ENCODE data around the gene CLOCK.
A peak's percentile ranks its signal among the peaks of the same experiment; 100 is the strongest.

CLOCK gene

GRCh38 chr4:55411621-55412020, 135.1 kb downstream of the CLOCK start:
- no peak for DNase-seq (ENCODE audit: low spot score)

DNA sequence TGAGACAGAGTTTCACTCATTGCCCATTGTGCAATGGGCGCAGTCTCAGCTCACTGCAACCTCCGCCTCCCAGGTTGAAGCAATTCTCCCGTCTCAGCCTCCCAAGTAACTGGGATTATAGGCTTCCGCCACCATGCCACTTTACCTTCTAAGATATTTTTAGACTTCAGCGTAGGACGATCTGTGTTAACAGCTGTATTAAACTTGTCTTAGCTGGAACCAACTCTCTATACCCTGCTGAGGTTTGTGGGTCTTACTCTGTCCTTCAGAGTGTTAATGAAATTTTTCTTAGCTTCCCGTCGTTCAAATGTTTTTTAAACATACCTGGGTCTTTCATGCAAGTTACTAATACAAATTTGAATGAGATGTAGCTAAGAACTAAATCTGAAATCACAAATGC, 136.3 kb downstream of the CLOCK start:
- no peak for DNase-seq (ENCODE audit: low spot score)

- DNase-seq (ENCODE audit: low spot score), result peak; percentile 69
These were observed 137.1 kb downstream of the CLOCK start for GRCh38 chr4:55409468-55410171.

GRCh38 chr4:55407764-55408163, 138.9 kb downstream of the CLOCK start:
- no peak for DNase-seq (ENCODE audit: low spot score)

DNA sequence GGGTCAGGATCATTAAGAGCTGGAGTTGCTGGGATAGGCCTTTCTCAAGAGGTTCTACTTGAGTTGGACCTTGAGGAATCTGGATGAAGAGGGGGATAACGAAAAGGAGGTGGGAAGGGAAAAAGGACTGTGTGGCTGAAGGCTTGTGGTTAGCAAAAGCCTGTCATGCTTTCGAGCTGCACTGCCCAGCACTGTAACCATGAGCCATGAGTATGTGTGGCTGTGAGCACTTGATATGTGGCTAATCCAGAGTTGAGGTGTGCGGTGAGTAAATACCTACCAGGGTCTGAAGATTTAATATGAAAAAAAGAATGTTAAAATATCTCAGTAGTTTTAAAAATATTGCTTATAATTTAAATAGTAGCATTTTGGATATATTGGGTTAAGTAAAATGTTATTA, 139.6 kb downstream of the CLOCK start:
- no peak for DNase-seq (ENCODE audit: low spot score)

DNA sequence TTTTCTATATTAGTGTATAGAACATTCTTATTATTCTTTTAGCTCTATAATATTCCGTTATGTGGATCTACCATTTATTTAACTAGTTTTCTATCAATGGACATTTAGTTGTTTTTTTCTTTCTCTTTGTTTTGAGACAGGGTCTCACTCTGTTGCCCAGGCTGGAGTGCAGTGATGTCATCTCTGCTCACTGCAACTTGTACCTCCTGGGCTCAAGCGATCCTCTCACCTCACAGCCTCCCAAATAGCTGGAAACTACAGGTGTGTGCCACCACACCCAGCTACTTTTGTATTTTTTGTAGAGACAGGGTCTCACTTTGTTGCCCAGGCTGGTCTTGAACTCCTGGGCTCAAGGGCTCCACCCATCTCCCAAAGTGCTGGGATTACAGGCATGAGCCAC, 140.2 kb downstream of the CLOCK start:
- no peak for DNase-seq (ENCODE audit: low spot score)

- DNase-seq (ENCODE audit: low spot score), result no peak
These were observed 141.6 kb downstream of the CLOCK start for GRCh38 chr4:55405073-55405472.

DNA sequence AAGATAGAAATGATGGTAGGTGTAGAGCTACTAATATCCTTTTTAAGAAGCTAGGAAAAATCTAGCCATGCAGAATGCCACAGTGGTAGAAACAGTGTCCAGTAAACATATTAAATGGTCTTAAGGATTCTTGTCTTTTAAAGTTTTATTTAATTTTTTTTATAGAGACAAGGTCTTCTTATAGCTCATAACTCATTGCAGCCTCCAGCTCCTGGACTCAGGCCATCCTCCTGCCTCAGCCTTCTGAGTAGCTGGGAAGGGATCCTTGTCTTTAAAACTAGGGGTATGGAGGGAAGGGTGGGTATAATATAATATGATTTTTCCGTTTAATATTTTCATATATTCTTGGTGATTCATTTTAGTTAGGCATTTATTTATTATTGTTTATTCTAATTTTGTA, 147.1 kb downstream of the CLOCK start:
- DNase-seq (ENCODE audit: low spot score), result peak; percentile 58

- peak; percentile 67 for DNase-seq (ENCODE audit: low spot score)
These were observed 147.7 kb downstream of the CLOCK start for GRCh38 chr4:55398966-55399365.

GRCh38 chr4:55398461-55398860, 148.2 kb downstream of the CLOCK start:
- peak; percentile 59 for DNase-seq (ENCODE audit: low spot score)

GRCh38 chr4:55397520-55398321, 149.0 kb downstream of the CLOCK start:
- DNase-seq (ENCODE audit: low spot score), result peak; percentile 76

DNA sequence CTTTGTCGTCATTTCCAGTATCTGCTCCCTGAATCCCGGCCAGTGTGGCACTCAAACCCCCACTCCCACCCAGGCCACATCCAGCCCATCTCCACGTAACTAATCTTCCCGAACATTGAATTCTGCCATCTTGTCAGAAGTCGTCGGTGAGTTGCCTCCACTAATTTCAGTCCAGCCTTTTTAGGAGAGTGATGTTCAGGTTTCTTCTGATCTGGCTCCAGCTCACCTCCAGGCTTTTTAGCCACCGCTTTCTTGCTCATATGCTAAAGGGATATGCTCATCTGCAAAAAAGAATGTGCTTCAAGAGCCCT, 149.6 kb downstream of the CLOCK start:
- no peak for DNase-seq (ENCODE audit: low spot score)

DNA sequence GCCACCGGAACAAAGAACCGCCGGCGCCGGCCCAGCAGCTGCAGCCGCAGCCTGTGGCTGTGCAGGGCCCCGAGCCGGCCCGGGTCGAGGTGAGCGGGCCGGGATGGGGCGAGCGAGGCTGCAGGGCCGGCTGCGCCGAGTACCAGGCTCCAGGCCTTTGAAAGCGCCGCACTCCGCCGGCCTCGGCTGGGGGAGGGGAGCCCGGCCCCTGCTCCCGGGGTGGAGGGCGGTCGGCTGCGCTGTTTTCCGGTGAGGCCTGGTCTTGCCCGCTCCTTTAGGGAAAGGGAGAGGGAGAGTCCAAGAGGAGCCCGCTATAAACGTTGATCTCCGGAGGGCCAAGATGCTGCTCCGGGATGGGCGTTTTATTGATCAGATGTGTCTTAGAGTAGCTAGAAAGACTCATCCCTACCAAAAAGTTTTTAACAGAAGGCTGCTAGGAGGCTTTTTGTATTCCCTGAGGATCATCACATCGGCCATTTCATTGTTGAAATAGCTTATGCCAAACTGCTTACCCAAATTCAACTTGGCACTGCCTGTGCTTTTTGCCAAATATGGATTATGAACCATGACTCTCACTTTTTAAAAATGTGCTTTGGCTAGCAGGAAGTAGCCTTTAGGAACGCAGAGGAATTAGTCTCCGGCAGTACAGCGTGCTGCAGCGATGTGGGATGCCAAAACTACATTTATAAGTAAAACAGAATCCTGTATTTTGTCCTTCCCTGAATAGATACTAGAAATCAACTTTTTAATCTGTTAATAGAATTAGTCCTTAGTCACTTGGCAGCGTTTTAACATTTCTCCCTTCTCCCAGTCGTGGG, 150.2 kb downstream of the CLOCK start:
- DNase-seq (ENCODE audit: low spot score), result peak; percentile 42

- DNase-seq (ENCODE audit: low spot score), result peak; percentile 86
These were observed 151.0 kb downstream of the CLOCK start, which contains the start of gene TMEM165 for GRCh38 chr4:55395529-55396307. TMEM165 (plus strand) TSS chr4:55395957; CDS start chr4:55396190, 233 bp downstream.

DNA sequence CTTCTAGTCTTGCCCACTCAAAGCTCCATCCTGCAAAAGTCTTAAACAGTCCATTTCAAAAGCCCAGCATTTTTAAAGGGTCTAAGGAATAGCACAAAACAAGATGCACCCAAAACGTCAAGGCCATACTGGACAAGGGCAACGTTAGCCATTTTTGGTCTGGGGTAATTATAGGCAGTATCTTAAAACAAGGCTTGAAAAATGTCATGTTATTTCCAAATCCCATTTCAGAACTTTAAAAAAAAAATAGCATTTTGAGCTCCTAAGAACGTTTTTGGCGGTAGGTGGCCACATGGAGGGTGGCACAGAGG, 151.5 kb downstream of the CLOCK start:
- no peak for DNase-seq (ENCODE audit: low spot score)

- peak; percentile 88 for DNase-seq (ENCODE audit: low spot score)
These were observed 153.0 kb downstream of the CLOCK start for GRCh38 chr4:55393461-55394320.

DNA sequence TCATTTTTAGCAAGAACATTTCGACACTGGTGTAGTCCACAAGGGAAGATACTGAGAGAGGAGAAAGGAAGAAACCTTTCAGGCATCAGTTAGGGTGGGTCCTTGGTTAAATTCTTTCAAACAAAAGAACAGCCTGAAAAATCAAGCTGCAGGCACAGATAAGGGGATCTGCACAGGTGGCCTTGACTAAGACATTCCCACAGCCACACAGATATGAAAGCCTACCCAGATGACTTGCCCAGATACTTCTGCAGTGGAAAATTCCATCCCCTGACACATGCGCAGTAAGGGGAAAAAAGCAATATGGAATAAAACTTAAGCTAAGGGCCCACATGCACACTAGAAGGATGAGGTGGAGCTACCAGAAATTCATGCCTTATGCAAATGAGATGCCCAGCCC, 159.9 kb downstream of the CLOCK start:
- DNase-seq (ENCODE audit: low spot score), result no peak

GRCh38 chr4:55386073-55386472, 160.6 kb downstream of the CLOCK start:
- DNase-seq (ENCODE audit: low spot score), result no peak

DNA sequence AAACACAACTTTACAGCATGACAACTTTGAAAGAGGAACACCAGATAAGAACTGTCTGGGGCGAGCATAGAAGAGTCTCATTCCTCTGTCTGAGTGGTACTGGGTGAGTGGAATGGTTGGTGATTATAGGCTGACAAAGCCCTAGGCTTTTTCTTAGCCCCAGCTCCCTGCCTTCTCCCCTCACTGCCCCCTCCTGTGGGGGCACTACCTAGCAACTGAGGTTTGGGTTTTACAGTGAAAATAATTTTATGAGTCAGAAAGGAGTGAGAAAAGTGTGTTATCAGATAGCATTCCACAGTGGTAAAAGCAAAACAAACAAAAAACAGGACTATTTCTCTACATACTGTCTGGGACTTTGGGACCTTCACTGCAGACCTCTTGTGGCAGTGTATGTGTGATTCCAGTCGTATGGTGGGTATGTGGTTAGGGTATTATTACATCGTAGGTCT, 161.5 kb downstream of the CLOCK start:
- no peak for DNase-seq (ENCODE audit: low spot score)

- no peak for DNase-seq (ENCODE audit: low spot score)
These were observed 164.2 kb downstream of the CLOCK start for GRCh38 chr4:55382488-55383003.

DNA sequence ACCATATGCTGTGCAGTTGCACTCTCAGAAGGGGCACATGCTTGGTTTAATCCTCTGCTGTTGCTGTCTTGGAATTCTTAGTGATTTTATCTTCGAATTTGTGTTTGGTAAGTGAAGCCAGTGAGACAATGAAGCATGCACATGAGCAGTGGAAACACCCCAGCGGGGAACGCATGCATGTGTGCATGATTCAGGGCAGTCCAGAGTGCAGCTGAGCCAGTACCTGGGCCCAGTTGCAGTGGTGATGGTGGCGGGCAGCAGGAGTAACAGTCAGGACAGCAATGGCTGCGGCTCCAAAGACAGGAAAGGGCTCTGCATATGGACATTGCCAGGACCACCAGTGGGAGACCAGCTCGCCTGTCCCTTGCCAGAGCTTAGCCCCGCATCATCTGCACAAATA, 165.2 kb downstream of the CLOCK start:
- DNase-seq (ENCODE audit: low spot score), result no peak

Measured in pons (tissue), 1 donor.